Measurements from ENCODE around the gene OTX1.
"Not testable (repeated sequence)": the region's sequence is repeated elsewhere in the genome, so short reads cannot be mapped to it uniquely, and the experiment has no call there.

The OTX1 gene

GRCh38 chr2:63059793-63060471 lies 9.3 kb downstream of the OTX1 start:
- FAIRE-seq, result no peak

- no peak for FAIRE-seq
Measured at GRCh38 chr2:63060472-63060991, 9.9 kb downstream of the OTX1 start.

- no peak for FAIRE-seq
Measured at GRCh38 chr2:63064197-63064596, 13.6 kb downstream of the OTX1 start.

GRCh38 chr2:63064661-63065060 lies 14.0 kb downstream of the OTX1 start:
- FAIRE-seq, result no peak

- FAIRE-seq, result no peak
Measured at GRCh38 chr2:63066265-63066664, 15.6 kb downstream of the OTX1 start.

GRCh38 chr2:63066838-63067237 lies 16.2 kb downstream of the OTX1 start:
- no peak for FAIRE-seq

GRCh38 chr2:63071664-63072063 lies 21.0 kb downstream of the OTX1 start:
- FAIRE-seq, result no peak

GRCh38 chr2:63073994-63074393 lies 23.4 kb downstream of the OTX1 start:
- no peak for FAIRE-seq

GRCh38 chr2:63074399-63074798 lies 23.8 kb downstream of the OTX1 start:
- not testable (repeated sequence) for FAIRE-seq

- FAIRE-seq, result no peak
Measured at GRCh38 chr2:63078852-63079606, 28.4 kb downstream of the OTX1 start.

GRCh38 chr2:63081404-63081803 lies 30.8 kb downstream of the OTX1 start:
- no peak for FAIRE-seq

- FAIRE-seq, result no peak
Measured at GRCh38 chr2:63086687-63087086, 36.1 kb downstream of the OTX1 start.

- FAIRE-seq, result no peak
Measured at GRCh38 chr2:63092401-63092800, 41.8 kb downstream of the OTX1 start.

GRCh38 chr2:63092857-63093256 lies 42.2 kb downstream of the OTX1 start:
- no peak for FAIRE-seq

- FAIRE-seq, result no peak
Measured at GRCh38 chr2:63093502-63093901, 42.9 kb downstream of the OTX1 start.

GRCh38 chr2:63096491-63096890 lies 45.9 kb downstream of the OTX1 start:
- no peak for FAIRE-seq

- no peak for FAIRE-seq
Measured at GRCh38 chr2:63099032-63099431, 48.4 kb downstream of the OTX1 start.

- FAIRE-seq, result no peak
Measured at GRCh38 chr2:63101954-63102353, 51.3 kb downstream of the OTX1 start.

GRCh38 chr2:63104482-63104881 lies 53.9 kb downstream of the OTX1 start:
- no peak for FAIRE-seq
